Measurements from ENCODE around the gene MYO1E. TPM values are rescaled to one million over a fixed set of nuclear protein-coding genes. Genes with fewer than 3 reads are reported as not detected.

Gene MYO1E
- total and polyA plus RNA-seq, 2 donors from 2014 or later: 41.9 to 198 TPM

DNA sequence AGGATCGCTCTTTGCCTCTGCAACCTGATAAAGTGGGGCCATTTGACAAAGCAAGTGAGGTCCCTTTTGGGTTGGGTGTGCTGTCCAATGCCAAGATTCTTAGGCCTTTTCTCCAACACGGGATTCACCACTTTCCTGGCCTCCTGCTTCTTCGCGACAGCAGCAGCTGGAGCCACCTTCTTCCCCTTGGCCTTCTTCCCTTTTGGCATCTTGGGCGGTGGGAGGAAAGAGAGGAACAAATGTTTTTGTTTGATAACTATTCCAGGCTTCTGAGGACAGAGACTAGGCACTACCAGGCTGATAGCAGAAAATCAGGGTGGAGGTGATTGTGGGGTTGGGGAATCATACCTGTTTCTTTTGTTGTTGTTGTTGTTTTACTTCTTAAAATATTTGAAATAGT is 35.3 kb upstream of the MYO1E start:
- Histone ChIP-seq H3K27ac (ENCODE audit: low read depth in 2 of 2, low read length in 2 of 2) (no peak overlapping the region), H3K4me1 (ENCODE audit: control insufficient read depth in 2 of 3, insufficient read depth in 2 of 3, low read depth in 1 of 3, low read length in 3 of 3) (peaks cover 2 to 10% (median 3%) of the 10 kb centered on the region in 3 donors), H3K4me3 (ENCODE audit: low read length in 3 of 3) (no peak overlapping the region), H3K36me3 (ENCODE audit: control insufficient read depth in 2 of 3, insufficient read depth in 3 of 3, low read length in 3 of 3) (no peaks in the 10 kb centered on the region), H3K27me3 (ENCODE audit: control insufficient read depth, insufficient read depth, low read length) (no peaks in the 10 kb centered on the region), H3K9ac (ENCODE audit: low read length in 3 of 3) (no peak overlapping the region), H3K9me3 (ENCODE audit: control insufficient read depth in 2 of 3, insufficient read depth in 1 of 3, low read length in 3 of 3) (no peaks in the 10 kb centered on the region)
- FAIRE-seq (no peak), DNase-seq (no peak)
- intact Hi-C loops (cut with DNase I): no loop called here
- TF ChIP-seq, protein P1, sequence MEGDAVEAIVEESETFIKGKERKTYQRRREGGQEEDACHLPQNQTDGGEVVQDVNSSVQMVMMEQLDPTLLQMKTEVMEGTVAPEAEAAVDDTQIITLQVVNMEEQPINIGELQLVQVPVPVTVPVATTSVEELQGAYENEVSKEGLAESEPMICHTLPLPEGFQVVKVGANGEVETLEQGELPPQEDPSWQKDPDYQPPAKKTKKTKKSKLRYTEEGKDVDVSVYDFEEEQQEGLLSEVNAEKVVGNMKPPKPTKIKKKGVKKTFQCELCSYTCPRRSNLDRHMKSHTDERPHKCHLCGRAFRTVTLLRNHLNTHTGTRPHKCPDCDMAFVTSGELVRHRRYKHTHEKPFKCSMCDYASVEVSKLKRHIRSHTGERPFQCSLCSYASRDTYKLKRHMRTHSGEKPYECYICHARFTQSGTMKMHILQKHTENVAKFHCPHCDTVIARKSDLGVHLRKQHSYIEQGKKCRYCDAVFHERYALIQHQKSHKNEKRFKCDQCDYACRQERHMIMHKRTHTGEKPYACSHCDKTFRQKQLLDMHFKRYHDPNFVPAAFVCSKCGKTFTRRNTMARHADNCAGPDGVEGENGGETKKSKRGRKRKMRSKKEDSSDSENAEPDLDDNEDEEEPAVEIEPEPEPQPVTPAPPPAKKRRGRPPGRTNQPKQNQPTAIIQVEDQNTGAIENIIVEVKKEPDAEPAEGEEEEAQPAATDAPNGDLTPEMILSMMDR (IDR thresholded peaks at IDR 0.05; ENCODE audit: borderline replicate concordance, extremely low read depth, insufficient read depth): no peak

DNA sequence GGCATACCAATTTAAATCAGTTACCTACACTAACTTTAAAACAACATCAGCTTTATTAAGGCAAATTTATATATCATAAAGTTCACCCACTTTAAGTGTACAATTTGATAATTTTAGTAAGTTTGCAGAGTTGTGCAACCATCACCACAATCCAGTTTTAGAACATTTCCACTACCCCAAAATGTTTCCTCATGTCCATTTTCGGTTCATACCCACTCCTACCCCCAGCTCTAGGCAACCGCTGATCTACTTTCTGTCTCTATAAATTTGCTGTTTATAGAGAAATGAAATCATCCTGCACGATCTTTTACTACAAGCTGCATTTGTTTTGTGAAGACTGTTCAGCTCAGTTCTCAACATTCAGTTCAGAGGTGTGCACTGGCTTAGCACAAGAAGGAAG is 33.8 kb upstream of the MYO1E start:
- no peak overlapping the region for H3K27ac ChIP-seq (ENCODE audit: low read depth in 2 of 2, low read length in 2 of 2)
- H3K4me1 ChIP-seq (ENCODE audit: control insufficient read depth in 2 of 3, insufficient read depth in 2 of 3, low read depth in 1 of 3, low read length in 3 of 3): peaks cover 2 to 8% (median 3%) of the 10 kb centered on the region in 3 donors
- intact Hi-C loops (cut with DNase I): no loop called here
- no peaks in the 10 kb centered on the region for H3K27me3 ChIP-seq (ENCODE audit: control insufficient read depth, insufficient read depth, low read length)
- no peaks in the 10 kb centered on the region for H3K36me3 ChIP-seq (ENCODE audit: control insufficient read depth in 2 of 3, insufficient read depth in 3 of 3, low read length in 3 of 3)
- H3K9me3 ChIP-seq (ENCODE audit: control insufficient read depth in 2 of 3, insufficient read depth in 1 of 3, low read length in 3 of 3): no peaks in the 10 kb centered on the region
- FAIRE-seq: no peak
- TF ChIP-seq, protein P1 (IDR thresholded peaks at IDR 0.05; ENCODE audit: borderline replicate concordance, extremely low read depth, insufficient read depth): no peak
- no peak overlapping the region for H3K9ac ChIP-seq (ENCODE audit: low read length in 3 of 3)
- H3K4me3 ChIP-seq (ENCODE audit: low read length in 3 of 3): no peak overlapping the region
- DNase-seq: no peak

DNA sequence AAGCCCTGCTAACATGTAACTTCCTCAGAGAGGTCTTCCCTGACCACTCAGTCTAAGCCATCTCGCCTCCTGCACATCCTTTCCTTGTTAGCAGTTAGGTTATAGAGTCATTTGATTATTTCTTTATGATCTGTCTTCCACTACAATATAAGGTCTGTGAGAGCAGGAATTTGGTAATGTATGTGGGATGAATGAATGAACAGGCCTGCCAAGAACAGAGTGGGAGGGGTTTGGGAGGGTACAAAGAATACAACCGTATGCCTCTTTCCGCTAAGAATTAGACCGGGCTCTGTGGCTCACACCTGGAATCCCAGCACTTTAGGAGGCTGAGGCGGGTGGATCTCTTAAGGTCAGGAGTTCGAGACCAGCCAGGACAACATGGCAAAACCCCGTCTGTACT is 32.4 kb upstream of the MYO1E start:
- no peak overlapping the region for H3K4me3 ChIP-seq (ENCODE audit: low read length in 3 of 3)
- no peak for DNase-seq
- no peak overlapping the region for H3K27ac ChIP-seq (ENCODE audit: low read depth in 2 of 2, low read length in 2 of 2)
- H3K9ac ChIP-seq (ENCODE audit: low read length in 3 of 3): no peak overlapping the region
- no peak for FAIRE-seq
- H3K4me1 ChIP-seq (ENCODE audit: control insufficient read depth in 2 of 3, insufficient read depth in 2 of 3, low read depth in 1 of 3, low read length in 3 of 3): peaks cover 0 to 2% (median 0%) of the 10 kb centered on the region in 3 donors
- H3K27me3 ChIP-seq (ENCODE audit: control insufficient read depth, insufficient read depth, low read length): no peaks in the 10 kb centered on the region
- no peaks in the 10 kb centered on the region for H3K36me3 ChIP-seq (ENCODE audit: control insufficient read depth in 2 of 3, insufficient read depth in 3 of 3, low read length in 3 of 3)
- no peaks in the 10 kb centered on the region for H3K9me3 ChIP-seq (ENCODE audit: control insufficient read depth in 2 of 3, insufficient read depth in 1 of 3, low read length in 3 of 3)
- intact Hi-C loops (cut with DNase I): no loop called here
- TF ChIP-seq, protein P1 (IDR thresholded peaks at IDR 0.05; ENCODE audit: borderline replicate concordance, extremely low read depth, insufficient read depth): no peak

Measured in kidney (tissue), 14 donors.